OCI-LY3 (cell line): Measurements from ENCODE around the gene LTBP1.

Source experiments
- EZH2phosphoT487 ChIP-seq: fragments of 200-600 bp; shearing (Covaris generic); IDR thresholded peaks from 2 replicates; pipeline ENCODE4 v1.6.1; 2018; ENCODE audit warnings: antibody characterized with exemption, mixed run types, low read depth
- TF ChIP-seq, protein P1 (sequence below): fragments of 200-600, 300-600 bp; sonication (generic); IDR thresholded peaks from 2 replicates; pipeline ENCODE4 v1.5.1; 2014; ENCODE audit warnings: antibody characterized with exemption, low read length, low read depth

DNA sequence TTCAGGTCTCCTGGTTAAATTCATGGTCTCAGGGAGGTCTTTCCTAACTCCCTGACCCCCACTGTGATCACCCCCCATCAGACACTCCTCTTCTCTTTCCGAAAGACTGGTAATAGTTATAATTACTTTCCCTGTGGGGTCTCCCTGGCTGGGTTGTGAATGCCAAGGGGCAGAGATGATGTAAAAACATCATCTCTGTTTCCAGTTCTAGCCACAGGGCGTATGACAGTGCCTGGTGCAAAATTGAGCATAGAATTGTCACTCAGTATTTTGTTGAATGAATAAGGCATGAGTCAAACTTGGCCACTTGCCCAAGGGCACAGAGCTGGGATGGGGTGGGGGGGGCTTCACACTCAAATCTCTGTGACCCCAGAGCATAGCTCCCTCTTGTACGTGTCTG lies 65.2 kb downstream of the LTBP1 start:
- TF ChIP-seq, protein P1, sequence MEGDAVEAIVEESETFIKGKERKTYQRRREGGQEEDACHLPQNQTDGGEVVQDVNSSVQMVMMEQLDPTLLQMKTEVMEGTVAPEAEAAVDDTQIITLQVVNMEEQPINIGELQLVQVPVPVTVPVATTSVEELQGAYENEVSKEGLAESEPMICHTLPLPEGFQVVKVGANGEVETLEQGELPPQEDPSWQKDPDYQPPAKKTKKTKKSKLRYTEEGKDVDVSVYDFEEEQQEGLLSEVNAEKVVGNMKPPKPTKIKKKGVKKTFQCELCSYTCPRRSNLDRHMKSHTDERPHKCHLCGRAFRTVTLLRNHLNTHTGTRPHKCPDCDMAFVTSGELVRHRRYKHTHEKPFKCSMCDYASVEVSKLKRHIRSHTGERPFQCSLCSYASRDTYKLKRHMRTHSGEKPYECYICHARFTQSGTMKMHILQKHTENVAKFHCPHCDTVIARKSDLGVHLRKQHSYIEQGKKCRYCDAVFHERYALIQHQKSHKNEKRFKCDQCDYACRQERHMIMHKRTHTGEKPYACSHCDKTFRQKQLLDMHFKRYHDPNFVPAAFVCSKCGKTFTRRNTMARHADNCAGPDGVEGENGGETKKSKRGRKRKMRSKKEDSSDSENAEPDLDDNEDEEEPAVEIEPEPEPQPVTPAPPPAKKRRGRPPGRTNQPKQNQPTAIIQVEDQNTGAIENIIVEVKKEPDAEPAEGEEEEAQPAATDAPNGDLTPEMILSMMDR: no peak
- TF ChIP-seq EZH2phosphoT487: no peak
